Panc1 (cell line): ENCODE measurements around the gene ERG28.

Experiments used
- CTCF ChIP-seq: fragments of 450-650 bp; IDR thresholded peaks from 2 replicates; pipeline ENCODE4 v1.5.1; 2017; ENCODE audit warnings: mild to moderate bottlenecking
- POLR2AphosphoS5 ChIP-seq: IDR thresholded peaks from 2 replicates; pipeline ENCODE4 v1.6.1; 2012; ENCODE audit warnings: mild to moderate bottlenecking, low read depth, low read length, moderate library complexity
- REST ChIP-seq, 2 experiments: IDR thresholded peaks; 2 replicates each; pipeline ENCODE4 v1.6.1; 2011 to 2012; ENCODE audit warnings: low read depth in 2 of 2, control low read depth in 1 of 2, low read length in 1 of 2, mild to moderate bottlenecking in 1 of 2, moderate library complexity in 1 of 2; ENCODE audit not compliant: insufficient read depth in 1 of 2
- TCF7L2 ChIP-seq: IDR thresholded peaks from 2 replicates; pipeline ENCODE4 v1.6.1; 2011; ENCODE audit warnings: mild to moderate bottlenecking, low read depth, low read length, inconsistent platforms

- no peak for TF ChIP-seq CTCF
- TF ChIP-seq POLR2AphosphoS5, result no peak
- TF ChIP-seq REST (IDR thresholded peaks at IDR 0.05; ENCODE audit: insufficient read depth in 1 of 2, low read depth in 2 of 2, low read length in 1 of 2), result no peak
- TF ChIP-seq TCF7L2, result no peak
Observed at GRCh38 chr14:75702122-75702521, 41.4 kb upstream of the ERG28 start.
